B cell (primary cell): ENCODE measurements around the gene GPR3.

Experiments used
- EZH2 ChIP-seq: IDR thresholded peaks from 2 replicates; pipeline ENCODE4 v1.6.1; 2012; ENCODE audit warnings: borderline replicate concordance, low read depth, mild to moderate bottlenecking, moderate library complexity, low read length; ENCODE audit not compliant: insufficient read depth, poor library complexity, severe bottlenecking
- TF ChIP-seq, protein P1 (sequence below): fragments of 200-600 bp; IDR thresholded peaks from one replicate; pipeline ENCODE4 v1.8.0; 2022; ENCODE audit warnings: antibody characterized with exemption, mild to moderate bottlenecking

DNA sequence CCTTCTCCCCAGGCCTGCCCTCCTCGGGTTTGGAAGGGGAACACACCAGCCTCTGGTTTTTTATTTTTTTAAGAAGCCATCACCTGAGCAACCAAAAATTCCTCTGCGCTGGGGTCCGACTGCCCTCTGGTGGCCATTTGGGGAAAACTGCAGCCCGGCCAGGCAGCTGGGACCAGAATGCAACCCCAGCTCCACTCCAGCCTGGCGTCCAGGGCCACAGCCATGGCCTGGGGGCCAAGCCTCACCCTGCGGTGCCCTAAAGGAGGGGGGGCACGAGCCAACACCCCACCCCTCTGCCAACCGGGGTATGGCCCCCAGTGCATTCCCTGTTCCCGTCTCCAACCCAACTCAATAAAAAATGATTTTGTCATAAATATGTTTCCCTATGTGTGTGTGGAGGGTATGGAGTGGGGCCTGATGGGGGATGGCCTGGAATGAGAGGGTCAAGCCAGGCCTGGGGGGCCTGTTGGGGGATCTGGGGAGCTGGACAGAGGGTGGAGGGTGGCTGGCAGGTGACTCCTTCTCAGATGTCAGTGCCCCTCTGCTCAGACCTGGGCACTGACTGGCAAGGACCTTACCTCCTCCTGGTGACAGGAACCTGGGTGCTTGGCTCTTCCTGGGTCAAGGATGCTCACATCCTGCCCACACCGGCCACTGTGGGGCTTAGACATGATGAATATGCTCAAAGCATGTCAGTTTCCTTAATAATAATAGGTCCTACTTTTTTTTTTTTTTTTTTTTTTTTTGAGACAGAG is 3.2 kb downstream of the GPR3 start:
- TF ChIP-seq EZH2: no peak
- TF ChIP-seq, protein P1, sequence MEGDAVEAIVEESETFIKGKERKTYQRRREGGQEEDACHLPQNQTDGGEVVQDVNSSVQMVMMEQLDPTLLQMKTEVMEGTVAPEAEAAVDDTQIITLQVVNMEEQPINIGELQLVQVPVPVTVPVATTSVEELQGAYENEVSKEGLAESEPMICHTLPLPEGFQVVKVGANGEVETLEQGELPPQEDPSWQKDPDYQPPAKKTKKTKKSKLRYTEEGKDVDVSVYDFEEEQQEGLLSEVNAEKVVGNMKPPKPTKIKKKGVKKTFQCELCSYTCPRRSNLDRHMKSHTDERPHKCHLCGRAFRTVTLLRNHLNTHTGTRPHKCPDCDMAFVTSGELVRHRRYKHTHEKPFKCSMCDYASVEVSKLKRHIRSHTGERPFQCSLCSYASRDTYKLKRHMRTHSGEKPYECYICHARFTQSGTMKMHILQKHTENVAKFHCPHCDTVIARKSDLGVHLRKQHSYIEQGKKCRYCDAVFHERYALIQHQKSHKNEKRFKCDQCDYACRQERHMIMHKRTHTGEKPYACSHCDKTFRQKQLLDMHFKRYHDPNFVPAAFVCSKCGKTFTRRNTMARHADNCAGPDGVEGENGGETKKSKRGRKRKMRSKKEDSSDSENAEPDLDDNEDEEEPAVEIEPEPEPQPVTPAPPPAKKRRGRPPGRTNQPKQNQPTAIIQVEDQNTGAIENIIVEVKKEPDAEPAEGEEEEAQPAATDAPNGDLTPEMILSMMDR: peak; percentile 94
